ENCODE results near the gene LHX5. TPM values are rescaled to one million over a fixed set of nuclear protein-coding genes. Genes with fewer than 3 reads are reported as not detected.

The LHX5 gene
- total RNA-seq, 1 experiment from 2014 or later = not detected

GRCh38 chr12:113440947-113441782 lies 30.5 kb downstream of the LHX5 start:
- ATAC-seq (no peak), DNase-seq (ENCODE audit: low read depth, low spot score) (no peak)
- POLR2A ChIA-PET = interaction anchor here (0.5 kb wide), 1 partner anchor 132 kb away, joined by 3 read pairs; no protein-coding TSS in a partner anchor
- BruUV-seq (replicated peaks) = no TSS peak
- Histone ChIP-seq H3K27ac (ENCODE audit: low read length) (no peak overlapping the region), H3K36me3 (ENCODE audit: control insufficient read depth, insufficient read depth, low read length) (no peaks in the 10 kb centered on the region), H3K4me1 (ENCODE audit: control insufficient read depth, insufficient read depth, low read length) (no peaks in the 10 kb centered on the region), H3K27me3 (ENCODE audit: control insufficient read depth, insufficient read depth, low read length) (peaks cover 5% of the 10 kb centered on the region; the same call in 1 of the 2 replicates), H3K4me3 (ENCODE audit: low read depth in 2 of 2, low read length in 2 of 2) (no peak overlapping the region), H3K9me3 (ENCODE audit: control insufficient read depth, insufficient read depth, low read depth, low read length) (no peaks in the 10 kb centered on the region)
- TF ChIP-seq REST (IDR thresholded peaks at IDR 0.05; ENCODE audit: insufficient read depth in 1 of 2, low read depth in 2 of 2, low read length in 1 of 2) (no peak), CTCF (IDR thresholded peaks at IDR 0.05) (no peak), POLR2AphosphoS5 (IDR thresholded peaks at IDR 0.05; ENCODE audit: low read depth, low read length) (no peak), TCF7L2 (IDR thresholded peaks at IDR 0.05; ENCODE audit: low read depth, low read length) (no peak), SIN3A (IDR thresholded peaks at IDR 0.05; ENCODE audit: borderline replicate concordance, insufficient read depth, low read depth, low read length) (no peak)
- in situ Hi-C loops (cut with HindIII; ENCODE audit: low pct_unique_long_range_greater_than_20kb, low sequenced_read_pairs) = no loop called here
- CTCF ChIA-PET = interaction anchor here (0.6 to 0.8 kb wide), 2 partner anchors 12 to 137 kb away, joined by 3 read pairs; no protein-coding TSS in a partner anchor
- intact Hi-C loops (cut with micrococcal nuclease; ENCODE audit: unreplicated experiment) = no loop called here

- Histone ChIP-seq H3K4me1 (ENCODE audit: control insufficient read depth, insufficient read depth, low read length) (no peaks in the 10 kb centered on the region), H3K27ac (ENCODE audit: low read length) (no peak overlapping the region), H3K36me3 (ENCODE audit: control insufficient read depth, insufficient read depth, low read length) (no peaks in the 10 kb centered on the region), H3K4me3 (ENCODE audit: low read depth in 2 of 2, low read length in 2 of 2) (no peak overlapping the region), H3K9me3 (ENCODE audit: control insufficient read depth, insufficient read depth, low read depth, low read length) (no peaks in the 10 kb centered on the region), H3K27me3 (ENCODE audit: control insufficient read depth, insufficient read depth, low read length) (peaks cover 5% of the 10 kb centered on the region; the same call in 1 of the 2 replicates)
- ATAC-seq (0 out of 2 replicates have a peak, but pooled peaks have one; percentile 8), DNase-seq (ENCODE audit: low read depth, low spot score) (no peak)
- ChIA-PET CTCF (interaction anchor here (0.6 to 0.8 kb wide), 3 partner anchors 11 to 298 kb away, joined by 3 read pairs; no protein-coding TSS in a partner anchor), POLR2A (no interaction called here)
- no peak for TF ChIP-seq POLR2AphosphoS5 (IDR thresholded peaks at IDR 0.05; ENCODE audit: low read depth, low read length)
- TF ChIP-seq TCF7L2 (IDR thresholded peaks at IDR 0.05; ENCODE audit: low read depth, low read length) = no peak
- no peak for TF ChIP-seq SIN3A (IDR thresholded peaks at IDR 0.05; ENCODE audit: borderline replicate concordance, insufficient read depth, low read depth, low read length)
- TF ChIP-seq REST (IDR thresholded peaks at IDR 0.05; ENCODE audit: insufficient read depth in 1 of 2, low read depth in 2 of 2, low read length in 1 of 2) = no peak
- no peak for TF ChIP-seq CTCF (IDR thresholded peaks at IDR 0.05)
- intact Hi-C loops (cut with micrococcal nuclease; ENCODE audit: unreplicated experiment) (no loop called here), in situ Hi-C loops (cut with HindIII; ENCODE audit: low pct_unique_long_range_greater_than_20kb, low sequenced_read_pairs) (no loop called here)
- BruUV-seq (replicated peaks) = no TSS peak
Measured at GRCh38 chr12:113440336-113440735, 31.3 kb downstream of the LHX5 start.

Data from Panc1 (cell line).